HG03108 (cell line): ENCODE data around the gene FOXN3.

Experiments
- ATAC-seq: cut with Tn5 transposase; IDR thresholded peaks from one replicate; pipeline ENCODE4 v1.9.1; 2021; ENCODE audit warnings: moderate library complexity; ENCODE audit not compliant: unreplicated experiment

FOXN3 gene

GRCh38 chr14:89288114-89288513 lies 128.9 kb downstream of the FOXN3 start:
- no peak for ATAC-seq

- no peak for ATAC-seq
Observed at GRCh38 chr14:89284333-89285058, 132.5 kb downstream of the FOXN3 start.

DNA sequence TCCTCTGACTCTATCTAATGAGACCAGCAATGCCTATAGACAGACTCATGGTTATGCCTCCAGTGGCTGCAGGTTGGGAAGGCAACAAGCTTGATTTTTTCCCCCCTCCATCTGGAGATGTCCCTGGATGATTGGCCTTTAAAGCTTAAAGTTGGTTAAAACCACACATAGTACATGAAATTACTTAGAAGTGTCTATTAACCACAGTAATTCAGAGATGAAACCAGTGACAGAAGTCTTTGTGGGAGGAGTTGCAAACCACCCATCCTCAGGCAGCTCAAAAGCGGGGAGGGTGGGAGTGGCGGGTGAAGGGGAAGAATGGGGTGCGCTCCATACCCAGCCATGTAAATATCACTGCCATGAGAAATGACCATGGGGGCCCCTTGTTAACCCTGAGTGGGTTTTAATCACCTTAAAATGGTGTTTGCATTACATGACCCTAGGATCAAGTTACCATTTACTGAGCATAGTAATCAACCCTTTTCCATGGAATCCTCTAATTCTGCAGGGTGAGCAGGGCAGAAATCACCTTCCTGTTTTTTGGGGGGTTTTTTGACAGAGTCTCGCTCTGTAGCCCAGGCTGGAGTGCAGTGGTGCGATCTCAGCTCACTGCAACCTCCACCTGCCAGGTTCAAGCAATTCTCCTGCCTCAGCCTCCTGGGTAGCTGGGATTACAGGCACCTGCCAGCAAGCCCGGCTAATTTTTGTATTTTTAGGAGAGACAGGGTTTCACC lies 133.5 kb downstream of the FOXN3 start:
- peak; percentile 80 for ATAC-seq

- ATAC-seq: no peak
Observed at GRCh38 chr14:89282191-89282590, 134.8 kb downstream of the FOXN3 start.

DNA sequence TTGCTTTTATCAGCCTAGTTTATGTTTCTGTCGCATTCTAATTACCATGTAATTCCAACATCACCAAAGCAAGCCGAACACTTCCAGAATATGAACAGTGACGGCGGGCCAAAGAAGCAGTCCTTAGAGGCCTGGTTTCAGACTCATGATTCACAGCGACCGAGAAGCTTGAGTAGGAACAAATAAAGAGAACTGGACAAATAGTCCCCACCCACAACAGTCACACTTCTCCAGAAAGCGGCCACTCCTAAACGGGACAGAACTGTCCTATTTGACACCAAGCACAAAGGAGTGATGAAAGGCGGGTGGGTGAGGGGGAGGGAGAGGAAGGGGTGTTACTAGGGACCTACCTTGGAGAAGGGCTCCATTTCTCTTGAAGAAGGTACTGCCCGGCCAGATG lies 136.4 kb downstream of the FOXN3 start:
- ATAC-seq: no peak

- no peak for ATAC-seq
Observed at GRCh38 chr14:89279649-89280232, 137.3 kb downstream of the FOXN3 start.

GRCh38 chr14:89277203-89277602 lies 139.8 kb downstream of the FOXN3 start:
- ATAC-seq: no peak

DNA sequence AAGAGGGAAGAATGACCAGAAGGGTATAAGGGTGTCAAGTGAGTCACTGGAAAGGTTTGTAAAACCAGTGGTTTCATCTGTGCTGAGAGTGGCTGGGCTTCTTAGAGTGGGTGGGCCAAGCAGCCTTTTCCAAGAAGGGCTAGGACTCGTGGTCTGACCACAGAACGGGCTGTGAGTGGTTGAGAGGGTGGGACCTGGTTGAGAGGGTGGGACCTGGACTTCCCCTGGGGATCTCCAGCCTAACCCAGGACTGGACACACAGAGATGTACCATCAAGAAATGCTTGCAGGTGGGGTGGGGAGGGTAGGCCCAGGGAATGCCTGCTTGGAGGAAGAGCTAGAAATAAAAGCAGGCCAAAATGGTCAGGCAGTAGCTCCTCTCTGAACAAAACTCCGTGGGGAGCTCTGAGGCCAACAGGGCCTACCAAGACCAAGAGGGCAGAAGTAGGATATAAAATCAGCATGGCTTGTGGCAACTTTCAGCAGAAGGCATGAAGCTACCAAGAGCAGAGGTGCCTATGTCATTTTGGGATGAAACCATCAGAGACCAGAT lies 140.5 kb downstream of the FOXN3 start:
- peak; percentile 88 for ATAC-seq

- ATAC-seq: no peak
Observed at GRCh38 chr14:89270439-89271227, 146.4 kb downstream of the FOXN3 start.

DNA sequence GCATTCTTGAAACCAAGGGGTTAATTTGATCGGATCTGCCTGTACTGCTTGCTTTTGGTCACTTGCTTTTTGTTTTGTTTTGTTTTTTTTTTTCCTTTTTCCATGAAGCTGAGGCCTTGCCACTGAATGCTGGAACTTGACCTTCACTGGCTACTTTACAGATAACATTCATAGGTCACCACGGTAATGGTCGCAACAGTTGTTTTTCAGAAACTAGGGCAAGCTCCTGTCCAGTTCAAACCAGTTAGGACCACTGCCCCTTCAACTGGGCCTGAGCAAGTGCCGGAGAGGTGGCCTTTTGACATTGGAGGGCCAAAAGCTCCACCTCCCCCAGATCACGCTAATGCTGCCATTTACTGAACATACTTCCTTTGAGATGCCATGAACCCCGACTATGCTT lies 147.6 kb downstream of the FOXN3 start:
- ATAC-seq: no peak

DNA sequence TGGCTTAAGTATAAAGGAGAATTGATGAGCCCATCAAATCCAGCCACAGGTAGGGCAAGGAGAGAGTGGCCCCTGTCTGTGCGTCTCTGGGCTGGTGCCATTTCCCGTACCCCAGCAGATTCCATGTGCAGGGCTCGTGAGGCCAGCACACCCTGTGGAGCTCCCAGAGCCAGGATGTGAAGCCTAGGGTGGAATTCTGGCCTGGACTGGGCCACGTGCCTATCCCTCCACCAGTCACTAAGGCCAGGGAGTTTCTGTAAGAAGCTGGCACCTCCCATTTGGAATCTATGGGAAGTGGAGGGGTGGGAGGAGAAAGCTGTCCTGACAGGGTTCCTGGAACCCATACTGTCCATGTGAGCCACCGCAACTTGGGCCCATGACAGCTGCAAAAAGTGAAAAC lies 148.5 kb downstream of the FOXN3 start:
- ATAC-seq: no peak

DNA sequence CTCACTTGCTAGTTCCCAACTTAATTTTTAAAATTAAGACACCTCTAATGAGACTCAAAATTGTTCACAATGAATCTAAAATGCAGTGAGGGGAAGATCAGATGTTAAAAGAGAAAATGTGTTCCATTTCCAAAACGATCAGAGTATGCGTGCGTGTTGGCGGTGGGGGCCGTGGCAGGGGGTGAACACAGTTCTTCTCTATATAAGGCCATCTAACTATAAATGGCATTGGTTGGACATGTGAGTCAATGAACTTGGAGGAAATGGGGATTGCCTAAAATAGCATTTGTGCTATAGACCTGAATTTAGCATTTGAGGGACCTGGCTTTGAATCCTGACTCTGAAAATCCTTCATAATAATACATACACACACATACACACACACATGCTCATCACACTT lies 149.4 kb downstream of the FOXN3 start:
- ATAC-seq: no peak

DNA sequence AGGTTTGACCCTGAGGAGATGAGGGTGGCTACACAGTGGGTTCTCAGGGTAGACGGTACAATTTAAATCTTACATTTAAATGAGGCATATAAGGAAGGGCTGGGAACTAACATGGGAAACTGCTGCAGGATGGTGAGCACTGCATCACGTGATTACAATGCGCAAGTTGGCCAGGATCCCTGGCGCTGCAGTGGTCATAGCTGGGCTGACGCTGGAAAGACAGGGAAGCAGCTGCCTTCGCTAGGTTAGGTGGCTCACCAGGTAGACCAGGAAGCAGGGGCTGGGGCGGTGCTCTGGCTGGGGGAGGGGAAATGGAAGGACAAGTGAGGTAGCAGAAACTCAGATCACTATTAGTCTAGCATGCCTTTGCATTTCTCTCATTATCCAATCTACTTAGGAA lies 149.9 kb downstream of the FOXN3 start:
- ATAC-seq: no peak

DNA sequence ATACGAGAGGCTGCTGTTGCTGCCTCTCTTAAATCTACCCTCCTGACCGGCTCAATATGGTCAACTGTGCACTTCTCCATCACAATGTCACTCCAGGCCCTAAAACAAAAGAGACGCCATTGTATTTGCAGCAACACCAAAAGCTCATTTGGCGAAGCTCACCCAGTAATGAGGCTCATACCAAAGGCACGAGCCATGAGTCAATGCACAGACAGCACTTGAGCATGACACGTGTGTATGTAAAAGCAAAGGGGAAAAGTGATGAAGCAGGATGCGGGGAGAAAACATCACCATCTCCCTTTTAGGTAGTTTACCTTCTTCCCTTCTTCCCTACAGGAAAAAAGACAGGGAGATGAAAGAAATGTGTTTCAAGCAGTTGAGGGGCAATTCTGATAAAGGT lies 150.3 kb downstream of the FOXN3 start:
- ATAC-seq: no peak

DNA sequence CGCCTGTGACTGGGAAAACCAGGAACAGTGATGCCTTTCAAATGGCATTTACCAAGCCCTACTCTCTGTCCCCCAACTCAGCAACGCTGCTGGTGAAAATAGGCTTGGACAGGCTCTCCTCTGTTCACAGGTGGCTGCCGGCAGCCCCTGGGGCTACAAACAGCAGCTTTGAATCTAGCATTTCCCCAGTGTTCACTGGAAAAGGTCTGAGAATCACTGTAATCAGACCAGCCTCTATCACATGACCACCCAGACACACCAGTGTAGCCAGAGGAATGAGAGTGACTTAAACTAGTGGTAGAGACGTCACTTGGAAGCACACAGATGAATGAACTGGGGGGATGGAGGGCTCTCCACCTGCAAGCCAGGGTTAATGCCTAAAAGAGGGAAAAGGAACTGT lies 151.8 kb downstream of the FOXN3 start:
- no peak for ATAC-seq

DNA sequence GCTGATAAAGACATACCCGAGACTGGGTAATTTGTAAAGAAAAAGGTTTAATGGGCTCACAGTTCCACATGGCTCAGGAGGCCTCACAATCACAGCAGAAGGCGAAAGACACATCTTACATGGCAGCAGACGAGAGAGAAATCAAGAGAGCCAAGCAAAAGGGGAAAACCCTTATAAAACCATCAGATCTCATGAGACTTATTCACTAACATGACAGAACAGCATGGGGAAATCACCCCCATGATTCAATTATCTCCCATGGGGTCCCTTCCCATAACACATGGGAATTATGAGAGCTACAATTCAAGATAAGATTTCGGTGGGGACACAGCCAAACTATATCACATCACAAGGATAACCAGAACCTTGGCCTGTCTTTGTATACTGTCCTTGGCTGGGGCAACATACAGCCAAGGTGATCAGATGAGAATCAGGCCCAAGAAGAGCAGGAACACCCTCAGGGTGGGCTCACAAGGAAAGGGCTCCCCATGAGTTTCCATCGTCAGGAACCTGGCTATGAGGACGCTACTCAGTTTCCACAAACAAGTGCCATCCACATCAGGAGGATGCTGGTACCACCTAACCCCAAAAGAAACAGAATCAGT lies 152.7 kb downstream of the FOXN3 start:
- no peak for ATAC-seq

DNA sequence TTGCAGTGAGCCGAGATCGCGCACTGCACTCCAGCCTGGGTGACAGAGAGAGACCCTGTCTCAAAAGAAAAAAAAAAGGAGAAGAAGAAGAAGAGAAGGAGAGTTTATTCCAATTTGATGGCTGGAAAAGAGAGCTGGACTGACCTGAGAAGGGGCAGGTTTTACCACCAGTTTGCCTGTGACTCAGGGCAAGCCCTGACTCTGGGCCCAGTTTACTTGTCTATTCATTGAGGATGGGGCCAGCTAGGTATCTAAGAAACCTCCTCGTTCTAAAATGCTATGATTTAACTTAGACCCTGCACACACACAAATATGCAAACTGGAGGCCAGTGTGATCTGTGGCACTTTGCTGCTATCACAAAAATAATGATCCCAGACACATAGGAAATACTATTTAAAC lies 155.0 kb downstream of the FOXN3 start:
- no peak for ATAC-seq

GRCh38 chr14:89260898-89261297 lies 156.1 kb downstream of the FOXN3 start:
- ATAC-seq: no peak

- ATAC-seq: no peak
Observed at GRCh38 chr14:89259951-89260609, 157.0 kb downstream of the FOXN3 start.

DNA sequence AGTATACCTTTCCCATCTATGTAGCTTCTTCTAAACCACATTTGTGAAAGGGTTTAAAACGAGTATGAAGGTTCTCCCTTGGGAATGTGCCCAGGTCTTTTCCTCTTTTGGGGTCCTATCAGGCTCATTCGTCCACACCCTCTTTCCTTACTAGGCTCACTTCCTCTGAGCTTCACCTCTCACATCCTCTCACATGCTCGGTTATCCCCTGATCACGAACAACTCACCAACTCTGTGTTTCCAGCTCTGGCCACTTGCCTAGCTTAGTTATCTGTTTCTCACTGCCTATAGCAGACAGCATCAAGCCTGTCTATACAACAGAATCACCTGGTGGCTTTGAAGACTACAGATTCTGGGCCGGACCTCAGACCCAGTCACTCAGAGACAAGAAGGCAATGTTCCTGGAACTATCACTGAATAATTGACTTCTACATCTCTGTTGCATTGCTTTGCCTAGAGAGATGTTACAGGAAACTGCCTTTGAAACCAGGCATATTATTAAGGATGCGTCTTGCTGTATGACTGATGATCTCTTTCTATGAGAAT lies 158.2 kb downstream of the FOXN3 start:
- ATAC-seq: no peak
